GM21390 (cell line): ENCODE data around the gene BOLL.
A peak's percentile ranks its signal among the peaks of the same experiment; 100 is the strongest.
"Not testable (repeated sequence)": the region's sequence is repeated elsewhere in the genome, so short reads cannot be mapped to it uniquely, and the experiment has no call there.

Experiments used
- ATAC-seq: cut with Tn5 transposase; IDR thresholded peaks from one replicate; pipeline ENCODE4 v1.9.1; 2021; ENCODE audit not compliant: unreplicated experiment

BOLL gene

DNA sequence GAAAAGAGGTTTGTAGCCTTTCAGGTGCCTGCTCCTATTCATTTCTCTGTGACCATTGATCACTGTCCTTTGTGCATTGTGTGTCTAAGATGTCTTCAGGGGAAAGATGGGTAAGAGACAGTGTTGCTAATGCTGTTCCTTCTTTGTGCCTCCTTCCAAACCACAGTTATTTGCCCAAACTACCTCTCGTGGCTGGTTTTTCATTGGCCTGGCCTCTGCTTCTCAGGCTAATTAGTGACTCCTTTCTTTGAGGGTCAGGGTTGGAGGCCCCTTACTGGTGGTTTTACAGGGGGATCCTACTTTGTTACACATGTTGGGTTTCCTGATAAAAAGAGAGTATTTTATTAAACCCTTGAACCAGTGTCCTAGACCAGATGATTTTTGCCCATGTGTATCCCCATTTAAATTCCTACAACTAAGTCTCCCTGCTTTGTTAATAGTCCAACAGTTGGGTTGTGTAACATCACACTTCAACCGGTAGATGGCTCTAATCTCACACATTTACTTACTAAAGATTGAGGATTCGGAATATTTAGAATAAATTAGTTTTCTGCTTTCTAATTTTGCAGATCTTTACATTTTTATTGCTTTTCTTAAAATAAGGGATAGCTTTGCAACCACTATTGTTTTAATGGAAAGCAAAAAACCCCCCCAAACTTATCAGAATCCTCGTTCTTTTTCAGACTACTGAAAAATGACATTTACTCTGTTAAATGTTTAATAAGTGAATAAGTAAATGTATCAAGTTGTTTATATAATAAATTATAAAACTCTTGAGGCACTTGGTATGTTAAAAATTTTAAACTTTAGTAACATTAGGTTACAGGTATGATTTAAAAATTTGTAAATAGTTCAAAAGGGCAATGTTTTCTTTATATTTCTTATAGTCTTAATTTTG, 77.6 kb downstream of the BOLL start:
- no peak for ATAC-seq

DNA sequence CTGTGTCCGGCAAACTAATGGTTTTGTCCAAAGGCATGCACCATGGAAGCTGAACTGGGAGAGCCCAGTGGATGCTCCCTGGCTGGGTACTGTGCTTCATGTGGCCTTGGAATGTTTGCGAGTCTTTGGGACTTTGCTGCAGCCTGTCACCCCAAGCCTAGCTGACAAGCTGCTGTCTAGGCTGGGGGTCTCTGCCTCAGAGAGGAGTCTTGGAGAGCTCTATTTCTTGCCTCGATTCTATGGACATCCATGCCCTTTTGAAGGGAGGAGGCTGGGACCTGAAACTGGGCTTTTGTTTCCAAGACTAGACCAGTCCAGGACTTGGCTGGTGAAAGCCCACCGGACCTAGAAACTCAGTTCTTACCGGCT, 78.3 kb downstream of the BOLL start:
- ATAC-seq, result no peak

DNA sequence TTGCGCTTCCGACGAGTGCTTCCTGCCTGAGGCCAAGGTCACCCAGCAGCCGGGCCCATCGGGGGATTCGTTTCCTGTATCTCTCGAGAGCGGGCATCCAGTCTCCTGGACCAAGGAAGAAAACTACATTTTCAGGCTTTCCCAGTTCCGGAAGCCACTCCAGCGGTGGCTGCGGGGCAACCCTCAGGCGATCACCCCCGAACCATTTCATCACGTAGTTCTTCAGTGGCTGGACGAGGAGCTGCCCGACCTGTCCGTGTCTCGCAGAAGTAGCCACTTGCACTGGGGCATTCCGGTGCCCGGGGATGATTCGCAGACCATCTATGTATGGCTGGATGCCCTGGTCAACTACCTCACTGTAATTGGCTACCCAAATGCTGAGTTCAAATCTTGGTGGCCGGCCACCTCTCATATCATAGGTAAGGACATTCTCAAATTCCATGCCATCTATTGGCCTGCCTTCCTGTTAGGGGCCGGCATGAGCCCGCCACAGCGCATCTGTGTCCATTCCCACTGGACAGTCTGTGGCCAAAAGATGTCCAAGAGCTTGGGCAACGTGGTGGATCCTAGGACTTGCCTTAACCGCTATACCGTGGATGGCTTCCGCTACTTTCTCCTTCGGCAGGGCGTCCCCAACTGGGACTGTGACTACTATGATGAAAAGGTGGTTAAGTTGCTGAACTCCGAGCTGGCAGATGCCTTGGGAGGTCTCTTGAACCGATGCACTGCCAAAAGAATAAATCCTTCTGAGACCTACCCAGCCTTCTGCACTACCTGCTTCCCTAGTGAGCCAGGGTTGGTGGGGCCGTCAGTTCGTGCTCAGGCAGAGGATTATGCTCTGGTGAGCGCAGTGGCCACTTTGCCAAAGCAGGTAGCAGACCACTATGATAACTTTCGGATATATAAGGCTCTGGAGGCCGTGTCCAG, 78.9 kb downstream of the BOLL start:
- no peak for ATAC-seq

DNA sequence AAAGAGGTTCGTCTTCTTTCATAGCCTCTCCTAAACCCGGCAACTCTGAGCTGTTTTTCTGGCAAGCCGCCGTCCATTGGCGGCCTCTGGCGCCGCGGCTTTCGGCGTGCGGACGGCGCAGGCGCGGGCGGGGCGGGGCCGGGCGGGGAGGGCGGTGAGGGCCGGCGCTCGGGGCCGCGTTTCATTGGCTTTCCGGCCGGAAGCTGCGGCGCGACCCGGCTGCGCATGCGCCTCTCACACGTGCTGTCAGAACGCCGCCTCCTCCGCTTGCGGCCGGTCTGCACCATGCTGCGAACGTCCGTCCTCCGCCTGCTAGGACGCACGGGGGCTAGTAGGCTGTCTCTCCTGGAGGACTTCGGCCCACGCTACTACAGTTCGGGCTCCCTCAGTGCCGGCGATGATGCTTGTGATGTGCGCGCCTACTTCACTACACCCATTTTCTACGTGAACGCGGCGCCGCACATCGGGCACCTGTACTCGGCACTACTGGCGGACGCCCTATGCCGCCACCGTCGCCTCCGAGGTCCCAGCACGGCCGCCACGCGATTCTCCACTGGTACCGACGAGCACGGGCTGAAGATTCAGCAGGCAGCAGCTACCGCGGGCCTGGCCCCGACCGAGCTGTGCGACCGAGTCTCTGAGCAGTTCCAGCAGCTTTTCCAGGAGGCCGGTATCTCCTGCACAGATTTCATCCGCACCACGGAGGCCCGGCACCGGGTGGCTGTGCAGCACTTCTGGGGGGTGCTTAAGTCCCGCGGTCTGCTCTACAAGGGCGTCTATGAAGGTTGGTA, 79.8 kb downstream of the BOLL start, which contains the start of gene MARS2:
MARS2 (plus strand) TSS at position 249 of the 791 bp plus-strand sequence; CDS start at position 286, 37 bp downstream.
- peak; percentile 78 for ATAC-seq

DNA sequence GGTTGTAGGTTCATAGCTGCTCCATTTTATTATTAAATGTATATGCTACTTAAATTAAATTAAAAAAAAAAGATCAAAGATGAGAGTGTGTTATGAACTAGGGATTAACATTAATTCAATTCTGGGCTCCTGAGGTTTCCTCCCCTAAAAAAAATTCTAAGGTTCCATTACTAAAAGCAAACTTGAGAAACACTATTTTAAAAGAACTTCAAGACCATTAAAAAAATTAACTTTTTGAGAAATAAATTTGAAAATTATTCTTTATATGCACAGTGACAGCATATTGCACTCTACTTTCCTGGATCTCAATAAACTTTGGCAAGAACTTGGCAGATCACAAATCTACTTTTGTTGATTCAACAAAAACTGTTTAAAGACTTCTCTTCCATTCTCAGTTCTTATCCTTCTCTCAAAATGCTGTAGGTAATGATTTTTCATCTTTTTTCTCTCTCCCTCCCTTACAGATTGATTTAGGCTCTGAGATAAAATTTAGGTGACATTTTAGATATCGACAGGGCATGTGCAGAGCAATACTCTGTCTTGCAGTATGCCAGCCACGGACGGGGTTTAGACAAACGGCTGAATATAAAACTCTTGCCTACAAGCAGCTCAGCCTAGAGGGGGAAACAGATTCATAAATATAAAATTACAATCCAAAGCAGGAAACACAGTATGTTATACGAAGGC, 80.5 kb downstream of the BOLL start:
- peak; percentile 37 for ATAC-seq

DNA sequence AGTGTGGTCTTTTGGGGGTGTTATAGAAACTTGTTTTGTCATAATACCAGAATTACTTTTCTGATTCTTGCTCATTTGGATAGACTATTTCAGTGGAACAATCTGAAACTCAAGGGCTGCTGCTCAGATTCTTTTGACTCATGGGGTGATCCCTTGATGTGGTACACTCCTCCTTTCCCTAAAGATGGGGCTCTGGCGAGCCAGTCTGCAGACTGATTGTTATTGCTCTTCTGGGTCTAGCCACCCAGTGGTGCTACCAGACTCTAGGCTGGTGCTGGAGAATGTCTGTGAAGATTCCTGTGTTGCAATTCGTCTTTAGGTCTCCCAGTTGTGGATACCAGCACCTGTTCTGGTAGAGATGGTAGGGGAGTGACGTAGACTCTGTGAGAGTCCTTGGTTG, 84.2 kb downstream of the BOLL start:
- no peak for ATAC-seq

GRCh38 chr2:197699724-197700123, 85.4 kb downstream of the BOLL start:
- ATAC-seq, result not testable (repeated sequence)

DNA sequence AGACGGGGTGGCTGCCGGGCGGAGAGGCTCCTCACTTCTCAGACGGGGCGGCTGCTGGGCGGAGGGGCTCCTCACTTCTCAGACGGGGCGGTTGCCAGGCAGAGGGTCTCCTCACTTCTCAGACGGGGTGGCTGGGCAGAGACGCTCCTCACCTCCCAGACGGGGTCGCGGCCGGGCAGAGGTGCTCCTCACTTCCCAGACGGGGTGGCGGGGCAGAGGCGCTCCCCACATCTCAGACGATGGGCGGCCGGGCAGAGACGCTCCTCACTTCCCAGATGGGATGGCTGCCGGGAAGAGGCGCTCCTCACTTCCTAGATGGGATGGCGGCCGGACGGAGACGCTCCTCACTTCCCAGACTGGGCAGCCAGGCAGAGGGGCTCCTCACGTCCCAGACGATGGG, 88.5 kb downstream of the BOLL start:
- ATAC-seq, result not testable (repeated sequence)

GRCh38 chr2:197695971-197696370, 89.1 kb downstream of the BOLL start:
- not testable (repeated sequence) for ATAC-seq

DNA sequence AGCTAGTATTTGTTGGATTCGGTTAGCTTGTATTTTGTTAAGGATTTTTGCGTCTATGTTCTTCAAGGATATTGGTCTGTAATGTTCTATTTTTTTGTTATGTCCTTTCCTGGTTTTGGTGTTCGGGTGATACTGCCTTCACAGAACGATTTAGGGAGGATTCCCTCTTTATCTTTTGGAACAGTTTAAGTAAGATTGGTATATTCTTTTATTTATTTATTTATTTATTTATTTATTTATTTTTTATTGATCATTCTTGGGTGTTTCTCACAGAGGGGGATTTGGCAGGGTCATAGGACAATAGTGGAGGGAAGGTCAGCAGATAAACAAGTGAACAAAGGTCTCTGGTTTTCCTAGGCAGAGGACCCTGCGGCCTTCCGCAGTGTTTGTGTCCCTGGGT, 89.9 kb downstream of the BOLL start:
- ATAC-seq, result not testable (repeated sequence)

GRCh38 chr2:197677483-197677882, 107.6 kb downstream of the BOLL start:
- no peak for ATAC-seq

GRCh38 chr2:197677056-197677455, 108.1 kb downstream of the BOLL start:
- ATAC-seq, result no peak
